A549 (cell line): Measurements from ENCODE around the gene TIMP1. TPM values are rescaled to one million over a fixed set of nuclear protein-coding genes. Genes with fewer than 3 reads are reported as not detected.

Experiments
- ATAC-seq, 2 experiments: fragments of 200-7000 bp in 1 of 2; fragments of >200 bp in 1 of 2; cut with Nextera tagmentation in 1 of 2; cut with Tn5 transposase in 1 of 2; 3 replicates each; pipeline versions ENCODE4 v1.8.0 to v1.9.1; 2018 to 2020; ENCODE audit warnings: mild to moderate bottlenecking in 1 of 2, moderate library complexity in 1 of 2
- CTCF ChIA-PET: fragments of 300-600 bp; sonication (Branson Sonifier 250); formaldehyde crosslinking; extraction: SDS; loops from one replicate; lab custom pipeline; 2021; ENCODE audit warnings: antibody characterized with exemption, inconsistent platforms; lab: Yijun Ruan, JAX
- POLR2A ChIA-PET: fragments of 350-600 bp; formaldehyde crosslinking; extraction: SDS; loops from one replicate; lab custom pipeline; 2021; ENCODE audit warnings: antibody characterized with exemption, inconsistent platforms; lab: Yijun Ruan, JAX
- DNase-seq, 2 experiments: peaks; one replicate each; pipeline versions ENCODE4 v3.0.0 to v3.0.0-alpha.2; 2011 to 2016; ENCODE audit warnings: low read depth in 1 of 2, low spot score in 1 of 2
- FAIRE-seq: peaks from 2 replicates; lab custom pipeline; 2011; peaks lifted over from hg19 to GRCh38; lab: Jason Lieb, UNC
- H3K27ac ChIP-seq, 2 experiments: fragments of >200 bp; sonication (Bioruptor Twin); formaldehyde crosslinking; 3 replicates each; pipeline ENCODE4 v1.5.1; 2016 to 2017
- H3K4me1 ChIP-seq: fragments of >200 bp; sonication (Bioruptor Twin); formaldehyde crosslinking; 3 replicates; pipeline ENCODE4 v1.6.1; 2016
- H3K4me2 ChIP-seq: fragments of >200 bp; sonication (Bioruptor Twin); formaldehyde crosslinking; 3 replicates; pipeline ENCODE4 v1.6.1; 2016
- H3K4me3 ChIP-seq: fragments of >200 bp; sonication (Bioruptor Twin); formaldehyde crosslinking; 3 replicates; pipeline ENCODE4 v1.5.1; 2016
- H3K9me3 ChIP-seq: fragments of >200 bp; sonication (Bioruptor Twin); formaldehyde crosslinking; 3 replicates; pipeline ENCODE4 v1.6.1; 2016
- BHLHE40 ChIP-seq: IDR thresholded peaks from 2 replicates; pipeline ENCODE4 v1.6.1; 2012; ENCODE audit warnings: low read depth, low read length, inconsistent platforms
- CBX2 ChIP-seq: fragments of 200-600 bp; sonication (generic); IDR thresholded peaks from 2 replicates; pipeline ENCODE4 v1.6.1; 2016; ENCODE audit warnings: low read depth, mild to moderate bottlenecking, borderline replicate concordance
- CHD4 ChIP-seq: fragments of 200-600 bp; sonication (generic); IDR thresholded peaks from 2 replicates; pipeline ENCODE4 v1.6.1; 2016; ENCODE audit warnings: antibody characterized with exemption, mild to moderate bottlenecking, borderline replicate concordance
- ESRRA ChIP-seq: fragments of 150-350 bp; IDR thresholded peaks from 2 replicates; pipeline ENCODE4 v1.6.1; 2014; ENCODE audit warnings: mild to moderate bottlenecking, low read length, borderline replicate concordance
- FOSL2 ChIP-seq, 2 experiments: fragments of 450-650 bp in 1 of 2; fragments of >200 bp in 1 of 2; sonication (Bioruptor Twin) in 1 of 2; formaldehyde crosslinking; IDR thresholded peaks; 2 replicates each; pipeline versions ENCODE4 v1.5.0 to v1.6.1; 2016 to 2020; ENCODE audit warnings: mild to moderate bottlenecking in 1 of 2, moderate library complexity in 1 of 2
- GATA3 ChIP-seq: IDR thresholded peaks from 2 replicates; pipeline ENCODE4 v1.6.1; 2012; ENCODE audit warnings: borderline replicate concordance
- HEYL ChIP-seq: fragments of 250-450 bp; sonication (Bioruptor Pico); IDR thresholded peaks from 2 replicates; pipeline ENCODE4 v1.8.0; 2021; ENCODE audit warnings: mild to moderate bottlenecking, moderate library complexity
- HOXA7 ChIP-seq: fragments of 250-450 bp; sonication (Bioruptor Pico); IDR thresholded peaks from 2 replicates; pipeline ENCODE4 v1.5.0; 2020; ENCODE audit warnings: mild to moderate bottlenecking, moderate library complexity
- JUN ChIP-seq, 2 experiments: fragments of >200 bp; sonication (Bioruptor Twin); formaldehyde crosslinking; IDR thresholded peaks; 2 replicates in 1 of 2; 3 replicates in 1 of 2; pipeline ENCODE4 v1.6.1; 2016 to 2017
- KDM1A ChIP-seq: fragments of 200-600 bp; sonication (generic); IDR thresholded peaks from 2 replicates; pipeline ENCODE4 v1.6.1; 2016; ENCODE audit warnings: low read depth, mild to moderate bottlenecking
- POLR2A ChIP-seq: IDR thresholded peaks from 2 replicates; pipeline ENCODE4 v1.6.1; 2012; ENCODE audit warnings: mild to moderate bottlenecking, low read length
- POLR2AphosphoS2 ChIP-seq: conservative IDR thresholded peaks from 2 replicates; pipeline ENCODE4 v1.6.1; 2012; ENCODE audit warnings: low read length, improper control_type of control experiment, inconsistent platforms
- RAD21 ChIP-seq, 2 experiments: fragments of >200 bp in 1 of 2; sonication (Bioruptor Twin) in 1 of 2; formaldehyde crosslinking in 1 of 2; IDR thresholded peaks in 1 of 2; conservative IDR thresholded peaks in 1 of 2; 2 replicates in 1 of 2; 3 replicates in 1 of 2; pipeline ENCODE4 v1.6.1; 2012 to 2018; ENCODE audit warnings: inconsistent platforms in 1 of 2
- RARB ChIP-seq: fragments of 250-450 bp; sonication (Bioruptor Pico); IDR thresholded peaks from 2 replicates; pipeline ENCODE4 v1.8.0; 2021; ENCODE audit warnings: mild to moderate bottlenecking, moderate library complexity
- RCOR1 ChIP-seq: fragments of 150-350 bp; IDR thresholded peaks from 2 replicates; pipeline ENCODE4 v1.6.1; 2014; ENCODE audit warnings: antibody characterized with exemption, low read length, low read depth
- RFX5 ChIP-seq: fragments of 450-650 bp; IDR thresholded peaks from 2 replicates; pipeline ENCODE4 v1.7.1; 2014; ENCODE audit warnings: antibody characterized with exemption, mild to moderate bottlenecking, moderate library complexity
- SMC3 ChIP-seq: fragments of >200 bp; sonication (Bioruptor Twin); formaldehyde crosslinking; IDR thresholded peaks from 3 replicates; pipeline ENCODE4 v1.6.1; 2018; ENCODE audit warnings: inconsistent platforms
- SREBF2 ChIP-seq: fragments of 450-650 bp; IDR thresholded peaks from 2 replicates; pipeline ENCODE4 v1.6.1; 2014; ENCODE audit warnings: mild to moderate bottlenecking, moderate library complexity
- TP53 ChIP-seq: fragments of 250-450 bp; sonication (Bioruptor Pico); IDR thresholded peaks from 2 replicates; pipeline ENCODE4 v1.5.0; 2021; ENCODE audit warnings: mild to moderate bottlenecking, moderate library complexity
- ZC3H11A ChIP-seq: fragments of 450-650 bp; IDR thresholded peaks from 2 replicates; pipeline ENCODE4 v1.6.1; 2014; ENCODE audit warnings: antibody characterized with exemption, mild to moderate bottlenecking
- ZSCAN20 ChIP-seq: fragments of 250-450 bp; sonication (Bioruptor Pico); IDR thresholded peaks from 2 replicates; pipeline ENCODE4 v1.8.0; 2022; ENCODE audit warnings: mild to moderate bottlenecking, moderate library complexity
- WGBS: methylation state at CpG from one replicate; pipeline ENCODE4 v1.1.6; 2017; ENCODE audit errors: missing lambda C conversion rate; 5-methylcytosine and 5-hydroxymethylcytosine counted together
- polyA plus RNA-seq, 4 experiments: library from polyadenylated mRNA; depleted of rRNA in 3 of 4; stranded (reverse); fragments of >200 nt; fragmentation: RNase III in 1 of 4; extraction: RNeasy Plus Mini Kit Qiagen cat#74134 plus additional on column Dnase treatment in 1 of 4; gene quantifications; 2 replicates in 3 of 4; 3 replicates in 1 of 4; pipeline ENCODE4 v1.2.3, GENCODE V29; 2011 to 2017
- TF ChIP-seq, protein P1 (sequence below): fragments of 150-350 bp; IDR thresholded peaks from 2 replicates; pipeline ENCODE4 v1.6.1; 2014; ENCODE audit warnings: low read depth, mild to moderate bottlenecking, low read length
- TF ChIP-seq, protein P2 (sequence below): IDR thresholded peaks from 2 replicates; pipeline ENCODE4 v1.6.1; 2012; ENCODE audit warnings: low read depth, borderline replicate concordance
- TF ChIP-seq, protein P3 (sequence below): fragments of 250-450 bp; sonication (Bioruptor Pico); IDR thresholded peaks from 2 replicates; pipeline ENCODE4 v1.5.0; 2021; ENCODE audit warnings: mild to moderate bottlenecking, moderate library complexity, borderline replicate concordance
- TF ChIP-seq, protein P4 (sequence below): fragments of >200 bp; sonication (Bioruptor Twin); formaldehyde crosslinking; IDR thresholded peaks from 3 replicates; pipeline ENCODE4 v1.5.1; 2016

The TIMP1 gene
- polyA plus RNA-seq, 2 of the 4 experiments (the other 2 are of a cell fraction): 83.2 to 144 TPM

DNA sequence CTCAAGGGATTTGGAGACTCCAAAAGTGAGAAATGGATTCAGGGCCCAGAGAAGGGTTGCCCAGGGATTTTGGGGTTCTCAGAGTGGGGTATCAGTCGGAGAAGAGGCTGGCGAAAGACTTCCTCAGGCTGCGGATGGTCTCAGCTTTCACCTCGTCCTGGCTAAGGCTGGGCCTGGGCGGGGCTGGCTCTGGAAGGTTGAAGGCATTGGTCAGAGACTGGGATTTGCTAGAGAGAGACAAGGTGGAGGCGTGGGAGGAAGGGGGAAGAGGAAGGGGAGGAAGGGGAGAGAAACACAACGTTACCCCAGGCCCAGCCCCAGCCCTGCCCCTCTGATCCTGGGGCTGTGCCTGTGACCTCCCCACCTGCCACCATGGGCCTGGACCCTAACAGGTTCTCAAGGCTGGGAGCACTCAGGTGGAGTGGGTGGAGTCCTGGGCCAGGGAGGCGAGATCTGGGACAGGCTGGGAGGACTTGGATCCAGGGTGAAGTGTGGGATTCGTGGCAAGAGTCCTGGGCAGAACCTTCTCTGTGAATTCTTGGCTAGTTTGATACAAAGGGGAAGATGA lies 9.4 kb upstream of the TIMP1 start:
- no peak overlapping the region for H3K4me3 ChIP-seq
- H3K4me1 ChIP-seq: peaks cover 11% of the 10 kb centered on the region; the same call in 1 of the 3 replicates
- DNase-seq (no peak), FAIRE-seq (no peak), ATAC-seq (peak; percentile 1 to 11; a peak in 1 of 6 replicates)
- TF ChIP-seq GATA3: no peak
- TF ChIP-seq, protein P1, sequence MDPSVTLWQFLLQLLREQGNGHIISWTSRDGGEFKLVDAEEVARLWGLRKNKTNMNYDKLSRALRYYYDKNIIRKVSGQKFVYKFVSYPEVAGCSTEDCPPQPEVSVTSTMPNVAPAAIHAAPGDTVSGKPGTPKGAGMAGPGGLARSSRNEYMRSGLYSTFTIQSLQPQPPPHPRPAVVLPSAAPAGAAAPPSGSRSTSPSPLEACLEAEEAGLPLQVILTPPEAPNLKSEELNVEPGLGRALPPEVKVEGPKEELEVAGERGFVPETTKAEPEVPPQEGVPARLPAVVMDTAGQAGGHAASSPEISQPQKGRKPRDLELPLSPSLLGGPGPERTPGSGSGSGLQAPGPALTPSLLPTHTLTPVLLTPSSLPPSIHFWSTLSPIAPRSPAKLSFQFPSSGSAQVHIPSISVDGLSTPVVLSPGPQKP: no peak
- TF ChIP-seq BHLHE40: no peak
- no peak for TF ChIP-seq ESRRA
- no peak for TF ChIP-seq SREBF2
- no peak for TF ChIP-seq HEYL (CRISPR knock-in tag)
- no peak for TF ChIP-seq RCOR1
- TF ChIP-seq ZSCAN20 (CRISPR knock-in tag): no peak
- no peak for TF ChIP-seq POLR2AphosphoS2
- TF ChIP-seq JUN (IDR thresholded peaks at IDR 0.05): no peak
- TF ChIP-seq ZC3H11A: no peak
- no peak for TF ChIP-seq CBX2
- TF ChIP-seq, protein P2, sequence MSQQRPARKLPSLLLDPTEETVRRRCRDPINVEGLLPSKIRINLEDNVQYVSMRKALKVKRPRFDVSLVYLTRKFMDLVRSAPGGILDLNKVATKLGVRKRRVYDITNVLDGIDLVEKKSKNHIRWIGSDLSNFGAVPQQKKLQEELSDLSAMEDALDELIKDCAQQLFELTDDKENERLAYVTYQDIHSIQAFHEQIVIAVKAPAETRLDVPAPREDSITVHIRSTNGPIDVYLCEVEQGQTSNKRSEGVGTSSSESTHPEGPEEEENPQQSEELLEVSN: no peak
- TF ChIP-seq, protein P3, sequence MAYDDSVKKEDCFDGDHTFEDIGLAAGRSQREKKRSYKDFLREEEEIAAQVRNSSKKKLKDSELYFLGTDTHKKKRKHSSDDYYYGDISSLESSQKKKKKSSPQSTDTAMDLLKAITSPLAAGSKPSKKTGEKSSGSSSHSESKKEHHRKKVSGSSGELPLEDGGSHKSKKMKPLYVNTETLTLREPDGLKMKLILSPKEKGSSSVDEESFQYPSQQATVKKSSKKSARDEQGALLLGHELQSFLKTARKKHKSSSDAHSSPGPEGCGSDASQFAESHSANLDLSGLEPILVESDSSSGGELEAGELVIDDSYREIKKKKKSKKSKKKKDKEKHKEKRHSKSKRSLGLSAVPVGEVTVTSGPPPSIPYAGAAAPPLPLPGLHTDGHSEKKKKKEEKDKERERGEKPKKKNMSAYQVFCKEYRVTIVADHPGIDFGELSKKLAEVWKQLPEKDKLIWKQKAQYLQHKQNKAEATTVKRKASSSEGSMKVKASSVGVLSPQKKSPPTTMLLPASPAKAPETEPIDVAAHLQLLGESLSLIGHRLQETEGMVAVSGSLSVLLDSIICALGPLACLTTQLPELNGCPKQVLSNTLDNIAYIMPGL (CRISPR knock-in tag): no peak
- no peak for TF ChIP-seq TP53 (CRISPR knock-in tag)
- no peak for TF ChIP-seq HOXA7 (CRISPR knock-in tag)
- WGBS: 83% methylated on average over 9 of the region's 9 CpGs
- no peak overlapping the region for H3K27ac ChIP-seq
- no peak overlapping the region for H3K4me2 ChIP-seq
- POLR2A ChIA-PET: interaction anchor here (0.5 kb wide), 1 partner anchor 10 kb away, joined by 3 read pairs; no protein-coding TSS in a partner anchor
- H3K9me3 ChIP-seq: no peaks in the 10 kb centered on the region
- CTCF ChIA-PET: no interaction called here

DNA sequence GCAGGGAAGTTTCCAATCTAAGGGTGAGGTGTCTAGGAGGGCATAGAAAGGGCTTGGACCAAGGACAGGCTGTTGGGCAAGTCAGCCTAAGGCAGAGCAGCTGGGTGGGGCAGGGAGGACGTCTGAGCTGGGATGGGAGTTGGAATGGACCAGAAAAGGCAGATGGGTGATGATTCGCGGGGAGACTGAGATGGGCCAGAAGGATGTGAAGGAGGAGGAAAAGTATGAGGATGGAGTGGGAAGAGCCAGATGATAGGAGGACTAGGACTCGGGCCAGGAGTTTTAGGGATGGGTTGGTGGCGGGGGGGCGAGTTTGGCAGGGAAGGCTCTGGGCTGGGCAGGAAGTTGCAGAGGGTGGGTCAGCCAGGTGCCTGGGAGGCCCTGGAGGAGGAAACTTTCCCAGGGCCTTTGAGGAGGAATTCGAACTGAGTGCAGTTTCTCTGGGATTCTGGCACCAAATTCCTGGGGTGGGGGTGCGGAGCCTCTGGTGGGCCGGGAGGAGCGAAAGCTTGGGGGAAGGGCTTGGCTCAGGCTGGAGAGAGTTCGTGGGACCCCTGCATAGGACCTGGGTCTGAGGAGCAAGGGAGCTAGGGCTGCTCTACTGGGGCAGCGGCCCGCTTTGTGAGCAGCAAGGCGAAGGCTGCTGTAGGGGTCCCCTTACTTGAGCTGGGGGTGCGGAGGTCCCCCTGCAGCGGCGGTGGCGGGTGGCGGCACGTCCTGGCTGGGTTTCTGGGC lies 8.7 kb upstream of the TIMP1 start:
- Histone ChIP-seq H3K9me3 (no peaks in the 10 kb centered on the region), H3K4me3 (no peak overlapping the region), H3K27ac (no peak overlapping the region), H3K4me1 (peaks cover 11% of the 10 kb centered on the region; the same call in 1 of the 3 replicates), H3K4me2 (no peak overlapping the region)
- peak; percentile 3 to 11; a peak in 3 of 6 replicates for ATAC-seq
- 60% methylated on average over 10 of the region's 20 CpGs for WGBS
- TF ChIP-seq JUN (IDR thresholded peaks at IDR 0.05): no peak
- TF ChIP-seq FOSL2 (IDR thresholded peaks at IDR 0.05): no peak
- no peak for TF ChIP-seq FOSL2 (CRISPR knock-in tag; IDR thresholded peaks at IDR 0.05)
- no peak for TF ChIP-seq POLR2A
- TF ChIP-seq RFX5: no peak
- no peak for TF ChIP-seq ZSCAN20 (CRISPR knock-in tag)
- TF ChIP-seq CBX2: no peak
- TF ChIP-seq, all 56 proteins: peak for 0
- ChIA-PET CTCF (no interaction called here), POLR2A (no interaction called here)
- FAIRE-seq: no peak
- no peak for DNase-seq

DNA sequence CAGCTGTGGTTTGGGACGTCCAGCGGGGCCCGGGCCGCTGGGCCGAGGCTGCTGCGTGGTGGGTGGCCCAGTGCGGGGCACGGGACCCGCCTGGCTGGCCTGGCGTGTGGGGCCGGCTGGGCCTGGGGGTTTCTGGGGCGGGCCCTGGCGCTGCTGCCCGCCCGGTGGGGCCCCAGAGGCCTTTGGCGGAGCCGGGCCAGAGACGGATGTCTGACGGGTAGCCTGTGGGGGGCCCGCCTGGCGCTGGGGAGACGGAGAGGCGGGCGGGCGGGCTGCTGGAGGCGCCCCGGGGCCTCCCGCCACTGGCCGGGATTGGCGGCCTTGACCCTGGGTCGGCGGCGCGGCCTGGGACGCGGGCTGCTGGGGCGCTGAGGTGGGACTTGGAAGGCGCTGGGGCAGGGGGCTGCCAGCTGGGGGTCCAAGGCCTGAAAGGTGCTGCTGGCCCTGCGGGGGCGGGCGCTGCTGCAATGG lies 8.1 kb upstream of the TIMP1 start:
- FAIRE-seq: no peak
- DNase-seq: no peak
- ChIA-PET CTCF (no interaction called here), POLR2A (no interaction called here)
- no peak overlapping the region for H3K4me2 ChIP-seq
- no peaks in the 10 kb centered on the region for H3K9me3 ChIP-seq
- no peak overlapping the region for H3K27ac ChIP-seq
- no peak for ATAC-seq
- WGBS: no CpG with 5 or more reads among the region's 41 CpGs
- H3K4me3 ChIP-seq: no peak overlapping the region
- H3K4me1 ChIP-seq: peaks cover 13% of the 10 kb centered on the region; the same call in 1 of the 3 replicates
- no peak for TF ChIP-seq KDM1A
- TF ChIP-seq ESRRA: no peak
- no peak for TF ChIP-seq RARB (CRISPR knock-in tag)
- no peak for TF ChIP-seq ZSCAN20 (CRISPR knock-in tag)
- TF ChIP-seq SMC3: no peak
- TF ChIP-seq CHD4: no peak
- no peak for TF ChIP-seq CBX2
- TF ChIP-seq, protein P3 (CRISPR knock-in tag): no peak
- no peak for TF ChIP-seq FOSL2 (IDR thresholded peaks at IDR 0.05)
- no peak for TF ChIP-seq FOSL2 (CRISPR knock-in tag; IDR thresholded peaks at IDR 0.05)
- TF ChIP-seq RAD21 (conservative IDR thresholded peaks at IDR 0.05 in 1 of 2, IDR thresholded peaks at IDR 0.05 in 1 of 2): no peak
- TF ChIP-seq, protein P4, sequence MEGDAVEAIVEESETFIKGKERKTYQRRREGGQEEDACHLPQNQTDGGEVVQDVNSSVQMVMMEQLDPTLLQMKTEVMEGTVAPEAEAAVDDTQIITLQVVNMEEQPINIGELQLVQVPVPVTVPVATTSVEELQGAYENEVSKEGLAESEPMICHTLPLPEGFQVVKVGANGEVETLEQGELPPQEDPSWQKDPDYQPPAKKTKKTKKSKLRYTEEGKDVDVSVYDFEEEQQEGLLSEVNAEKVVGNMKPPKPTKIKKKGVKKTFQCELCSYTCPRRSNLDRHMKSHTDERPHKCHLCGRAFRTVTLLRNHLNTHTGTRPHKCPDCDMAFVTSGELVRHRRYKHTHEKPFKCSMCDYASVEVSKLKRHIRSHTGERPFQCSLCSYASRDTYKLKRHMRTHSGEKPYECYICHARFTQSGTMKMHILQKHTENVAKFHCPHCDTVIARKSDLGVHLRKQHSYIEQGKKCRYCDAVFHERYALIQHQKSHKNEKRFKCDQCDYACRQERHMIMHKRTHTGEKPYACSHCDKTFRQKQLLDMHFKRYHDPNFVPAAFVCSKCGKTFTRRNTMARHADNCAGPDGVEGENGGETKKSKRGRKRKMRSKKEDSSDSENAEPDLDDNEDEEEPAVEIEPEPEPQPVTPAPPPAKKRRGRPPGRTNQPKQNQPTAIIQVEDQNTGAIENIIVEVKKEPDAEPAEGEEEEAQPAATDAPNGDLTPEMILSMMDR: no peak
